Measurements from ENCODE around the gene HDAC9.

DNA sequence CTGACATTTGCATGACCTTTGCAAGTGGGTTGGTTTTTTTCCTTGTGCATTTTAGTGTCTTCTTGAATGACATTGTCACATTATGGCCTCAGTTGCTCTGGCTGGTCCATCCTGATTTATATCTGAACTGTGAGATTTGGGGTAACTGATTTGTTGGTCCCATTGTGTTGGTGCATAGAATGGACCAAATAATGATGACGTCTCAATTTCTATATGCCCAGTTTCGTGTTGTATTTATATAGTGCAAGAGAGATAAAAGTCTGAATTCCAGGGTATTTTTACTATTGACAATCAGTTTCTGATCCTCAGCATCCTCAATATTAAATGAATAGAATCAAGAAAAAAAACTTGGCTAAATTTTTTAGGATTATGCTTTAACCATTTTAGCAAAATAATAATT lies 281.8 kb downstream of the HDAC9 start:
- TF ChIP-seq, protein P1, sequence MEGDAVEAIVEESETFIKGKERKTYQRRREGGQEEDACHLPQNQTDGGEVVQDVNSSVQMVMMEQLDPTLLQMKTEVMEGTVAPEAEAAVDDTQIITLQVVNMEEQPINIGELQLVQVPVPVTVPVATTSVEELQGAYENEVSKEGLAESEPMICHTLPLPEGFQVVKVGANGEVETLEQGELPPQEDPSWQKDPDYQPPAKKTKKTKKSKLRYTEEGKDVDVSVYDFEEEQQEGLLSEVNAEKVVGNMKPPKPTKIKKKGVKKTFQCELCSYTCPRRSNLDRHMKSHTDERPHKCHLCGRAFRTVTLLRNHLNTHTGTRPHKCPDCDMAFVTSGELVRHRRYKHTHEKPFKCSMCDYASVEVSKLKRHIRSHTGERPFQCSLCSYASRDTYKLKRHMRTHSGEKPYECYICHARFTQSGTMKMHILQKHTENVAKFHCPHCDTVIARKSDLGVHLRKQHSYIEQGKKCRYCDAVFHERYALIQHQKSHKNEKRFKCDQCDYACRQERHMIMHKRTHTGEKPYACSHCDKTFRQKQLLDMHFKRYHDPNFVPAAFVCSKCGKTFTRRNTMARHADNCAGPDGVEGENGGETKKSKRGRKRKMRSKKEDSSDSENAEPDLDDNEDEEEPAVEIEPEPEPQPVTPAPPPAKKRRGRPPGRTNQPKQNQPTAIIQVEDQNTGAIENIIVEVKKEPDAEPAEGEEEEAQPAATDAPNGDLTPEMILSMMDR (IDR thresholded peaks at IDR 0.05; ENCODE audit: insufficient read depth, low read length, poor library complexity, severe bottlenecking), result no peak
- TF ChIP-seq EZH2phosphoT487 (conservative IDR thresholded peaks at IDR 0.05; ENCODE audit: low read length), result no peak
